ENCODE results near the gene C2orf49.

C2orf49 gene

GRCh38 chr2:105385731-105386540, 48.6 kb downstream of the C2orf49 start:
- DNase-seq, result no peak

DNA sequence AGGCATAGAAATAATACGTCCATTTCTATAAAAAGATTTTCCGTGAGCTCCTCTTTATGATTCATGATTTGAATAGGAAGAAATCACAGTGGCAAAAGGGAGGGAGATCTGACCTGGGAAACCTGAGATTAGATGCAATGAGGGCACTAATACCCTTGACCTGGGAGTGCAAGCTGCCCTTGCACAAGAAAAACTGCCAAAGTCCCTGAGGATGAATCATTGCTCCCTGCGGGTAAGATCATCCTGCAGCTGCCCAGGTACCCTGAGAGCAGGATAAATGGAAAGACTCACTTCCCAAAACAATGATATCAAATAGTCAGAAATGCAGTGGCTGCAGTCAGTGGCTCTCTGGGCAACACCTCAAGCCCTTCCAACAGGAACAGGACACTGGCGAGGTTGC, 49.9 kb downstream of the C2orf49 start:
- no peak for DNase-seq

DNA sequence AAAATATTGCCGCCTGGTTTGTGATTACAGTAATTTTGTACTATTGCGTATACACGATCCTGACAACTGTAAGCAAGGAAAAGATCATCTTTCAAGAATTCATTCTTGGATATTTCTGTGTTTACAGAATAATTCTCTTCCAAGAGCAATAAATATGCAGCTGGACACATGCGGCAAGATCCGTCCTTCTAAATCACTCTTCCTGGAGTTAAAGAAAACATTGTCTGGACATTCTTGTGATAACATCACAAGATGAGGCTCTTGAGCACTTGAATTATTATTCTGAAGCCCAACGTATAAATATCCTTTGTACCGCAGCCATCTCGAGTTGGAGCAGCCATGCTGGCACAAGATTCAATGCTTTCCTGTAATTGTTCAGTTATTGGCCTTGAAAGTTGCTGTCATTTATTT, 51.6 kb downstream of the C2orf49 start:
- no peak for DNase-seq

GRCh38 chr2:105390454-105390853, 53.1 kb downstream of the C2orf49 start:
- DNase-seq, result no peak

GRCh38 chr2:105391058-105391627, 53.8 kb downstream of the C2orf49 start:
- no peak for DNase-seq

- DNase-seq, result no peak
These were observed 54.7 kb downstream of the C2orf49 start for GRCh38 chr2:105391763-105392662.

- DNase-seq, result no peak
These were observed 56.2 kb downstream of the C2orf49 start for GRCh38 chr2:105393373-105394055.

- no peak for DNase-seq
These were observed 57.7 kb downstream of the C2orf49 start for GRCh38 chr2:105394951-105395611.

DNA sequence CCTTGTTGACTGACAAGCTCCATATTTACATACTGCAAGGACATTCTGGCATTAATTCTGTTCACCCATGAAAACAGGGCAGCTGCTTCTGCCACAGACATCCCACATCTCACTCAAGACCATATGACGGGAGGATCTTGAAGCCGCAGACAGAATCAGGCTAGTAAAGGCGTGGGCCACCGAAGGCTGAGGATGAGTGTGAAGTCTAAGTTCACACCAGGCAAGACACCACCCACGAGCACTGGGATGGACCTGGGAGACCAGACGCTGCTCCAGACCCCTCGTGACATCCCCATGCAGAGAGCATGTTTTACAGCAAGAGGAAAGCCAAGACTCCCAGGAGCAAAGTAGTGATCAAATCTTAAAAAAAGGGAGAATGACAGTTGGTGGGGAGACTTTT, 58.4 kb downstream of the C2orf49 start:
- DNase-seq, result no peak

DNA sequence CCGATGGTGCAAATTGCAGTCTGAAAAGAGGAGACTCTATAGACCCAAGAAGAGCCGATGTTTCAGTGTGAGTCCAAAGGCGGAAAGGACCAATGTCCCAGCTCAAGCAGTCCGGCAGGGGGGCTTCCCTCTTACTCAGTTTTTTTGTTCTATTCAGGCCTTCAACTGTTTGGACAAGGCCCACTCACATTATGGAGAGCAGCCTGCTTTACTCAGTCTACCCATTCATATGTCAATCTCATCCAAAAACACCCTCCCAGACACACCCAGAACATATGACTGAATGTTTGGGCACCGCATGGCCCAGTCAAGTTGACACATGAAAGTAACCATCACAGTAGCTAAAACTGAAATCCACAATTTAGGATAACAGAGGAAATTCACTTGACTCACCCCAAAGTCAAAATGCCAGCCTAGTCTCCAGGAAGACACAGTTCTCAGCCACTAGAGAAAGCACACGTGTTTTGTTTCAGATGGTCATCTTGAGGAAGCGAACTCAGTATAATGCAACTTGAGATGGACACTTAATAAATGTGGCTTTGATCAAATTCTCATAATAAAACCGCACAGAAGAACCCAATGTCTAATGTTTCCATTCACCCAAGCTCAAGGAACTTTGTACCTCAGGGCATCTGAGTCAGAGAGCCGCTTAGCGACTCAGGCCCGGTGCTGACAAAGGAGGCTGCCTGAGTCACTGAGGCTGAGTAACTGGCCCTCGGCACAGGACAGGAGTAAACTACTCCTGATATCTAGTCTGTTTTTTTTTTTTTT, 59.1 kb downstream of the C2orf49 start:
- no peak for DNase-seq

DNA sequence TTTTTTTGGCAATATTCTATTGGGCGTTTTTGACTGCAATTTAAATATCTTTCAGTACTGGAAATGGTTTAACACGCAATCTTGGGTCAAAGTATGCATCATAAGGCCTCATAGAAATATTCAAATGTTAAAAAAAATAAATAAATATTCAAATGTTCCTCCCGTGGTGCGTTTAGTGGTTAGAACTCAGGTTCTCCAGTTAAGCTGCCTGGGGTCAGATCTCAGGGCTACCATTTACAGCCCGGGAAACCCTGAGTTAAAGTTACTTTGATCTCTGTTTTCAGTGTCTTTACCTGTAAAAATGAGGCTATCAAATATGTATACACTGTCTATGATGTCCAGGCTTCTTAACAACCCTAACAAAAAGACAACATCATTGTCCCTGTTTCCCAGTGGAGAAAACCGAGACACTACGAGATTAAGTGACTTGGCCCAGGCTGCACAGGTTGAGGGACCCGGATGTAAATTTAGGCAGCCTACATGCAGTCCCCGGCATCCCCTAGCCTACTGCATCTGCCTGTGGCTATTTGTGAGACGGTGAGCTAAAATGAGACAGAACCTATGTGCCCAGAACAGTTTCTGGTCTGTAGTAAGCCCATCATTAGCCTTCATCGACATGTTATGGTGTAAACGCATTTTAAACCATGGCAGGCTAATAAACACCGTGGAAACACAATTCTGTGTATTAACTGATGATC, 59.8 kb downstream of the C2orf49 start:
- DNase-seq, result no peak

DNA sequence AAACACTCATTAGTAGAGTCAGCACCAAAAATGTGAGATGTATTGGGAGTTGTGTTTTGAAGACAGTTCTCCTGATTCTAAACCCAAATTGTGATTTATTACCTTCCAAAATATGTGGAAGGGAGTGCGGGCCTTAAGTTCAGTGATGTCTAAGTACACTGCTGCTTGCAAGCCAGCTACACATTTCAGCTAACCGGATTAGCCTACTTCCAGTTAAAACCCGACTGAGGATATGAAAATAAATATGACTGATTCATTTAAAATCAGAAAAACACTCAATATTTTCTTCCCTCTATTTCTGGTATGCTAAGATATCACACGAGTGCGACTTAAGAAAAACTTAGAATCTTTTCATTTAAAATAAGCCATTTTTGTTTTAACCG, 60.6 kb downstream of the C2orf49 start:
- no peak for DNase-seq

DNA sequence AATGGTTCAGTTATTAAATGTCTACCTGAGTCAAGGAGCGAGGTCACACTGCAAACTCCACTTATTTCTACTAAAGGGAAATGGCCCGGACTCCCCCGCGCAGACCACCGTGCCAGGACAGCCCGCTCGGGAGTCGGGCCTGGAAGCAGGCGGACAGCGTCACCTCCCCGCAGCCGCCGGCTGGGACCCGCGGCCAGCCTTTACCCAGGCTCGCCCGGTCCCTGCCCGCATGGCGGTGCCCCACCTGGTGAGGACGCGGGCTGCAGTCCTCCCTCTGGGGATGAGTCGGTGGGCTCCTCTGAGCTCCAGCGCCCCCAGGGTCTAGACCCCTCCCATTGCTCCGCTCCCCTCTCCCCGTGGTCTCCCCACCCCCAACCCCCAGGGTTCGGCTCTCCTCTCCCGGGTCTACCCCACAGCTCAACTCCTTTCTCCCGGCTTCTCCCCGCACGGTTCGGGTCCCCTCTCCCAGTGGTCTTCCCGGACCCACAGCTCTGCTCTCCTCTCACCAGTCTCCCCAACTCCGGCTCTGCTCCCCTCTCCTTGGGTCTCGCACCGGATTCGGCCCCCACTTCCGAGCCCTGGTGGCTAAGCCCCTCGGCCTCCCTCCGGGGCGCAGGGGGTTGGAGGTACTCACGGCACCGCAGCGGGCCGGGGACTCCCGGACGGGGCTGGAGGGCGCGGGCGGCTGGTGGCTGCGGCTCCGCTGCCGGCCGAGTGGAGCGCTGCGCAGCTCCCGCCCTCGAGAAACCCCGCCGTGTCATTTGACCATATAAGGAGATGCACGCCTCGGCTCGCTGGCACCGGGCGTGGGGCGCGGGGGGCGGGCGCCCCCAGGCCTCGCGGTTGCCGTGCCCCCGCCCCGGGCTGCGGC, 61.2 kb downstream of the C2orf49 start, which contains the start of gene FHL2:
Gene FHL2 (minus strand): TSS at position 716 of the 871 bp plus-strand sequence. CDS start 12,535 bp downstream, outside the sequence.
- no peak for DNase-seq
